ENCODE results near the gene CEP85.

CEP85 gene

GRCh38 chr1:26317146-26317545, 83.1 kb downstream of the CEP85 start:
- no peak for DNase-seq (ENCODE audit: low spot score)

GRCh38 chr1:26317612-26318337, 83.8 kb downstream of the CEP85 start, which contains the start of gene CD52:
TSS of gene CD52 (plus strand) at chr1:26317958. CDS start at chr1:26318018, 60 bp downstream.
- no peak for DNase-seq (ENCODE audit: low spot score)

DNA sequence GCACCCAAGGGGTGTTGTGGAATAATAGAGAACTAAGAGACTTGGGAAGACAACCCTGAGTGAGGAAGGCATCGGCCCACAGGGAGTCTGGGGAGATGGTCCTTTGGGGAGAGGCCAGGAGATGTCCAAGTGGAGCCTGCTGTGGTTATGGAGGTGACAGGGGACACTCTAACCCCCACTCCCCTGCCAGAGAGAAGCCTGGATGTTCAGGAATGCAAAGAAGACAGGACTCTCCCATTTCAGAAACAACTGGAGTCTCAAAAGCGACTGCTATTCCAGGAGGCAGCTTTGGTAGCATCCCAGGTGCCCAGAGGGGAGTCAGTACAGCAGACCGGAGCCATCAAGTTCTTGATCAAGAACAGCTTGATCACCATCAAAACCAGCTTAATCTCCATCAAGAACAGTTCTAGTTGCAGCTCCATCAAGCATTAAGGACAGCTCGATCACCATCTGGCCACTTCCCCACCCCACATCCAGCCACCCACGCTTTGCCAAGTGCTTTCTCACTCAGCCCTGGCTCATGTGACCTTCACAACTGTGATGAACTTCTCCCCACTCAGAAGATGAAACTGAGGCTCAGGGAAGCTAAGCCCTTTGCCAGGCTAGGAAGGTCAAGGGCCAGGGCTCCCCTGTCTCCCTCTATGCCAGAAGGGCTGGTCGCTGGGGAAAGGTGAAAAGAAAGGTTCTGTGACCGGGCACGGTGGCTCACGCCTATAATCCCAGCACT, 84.5 kb downstream of the CEP85 start:
- DNase-seq (ENCODE audit: low spot score) = no peak

- no peak for DNase-seq (ENCODE audit: low spot score)
Observed at GRCh38 chr1:26320896-26321295, 86.9 kb downstream of the CEP85 start.

DNA sequence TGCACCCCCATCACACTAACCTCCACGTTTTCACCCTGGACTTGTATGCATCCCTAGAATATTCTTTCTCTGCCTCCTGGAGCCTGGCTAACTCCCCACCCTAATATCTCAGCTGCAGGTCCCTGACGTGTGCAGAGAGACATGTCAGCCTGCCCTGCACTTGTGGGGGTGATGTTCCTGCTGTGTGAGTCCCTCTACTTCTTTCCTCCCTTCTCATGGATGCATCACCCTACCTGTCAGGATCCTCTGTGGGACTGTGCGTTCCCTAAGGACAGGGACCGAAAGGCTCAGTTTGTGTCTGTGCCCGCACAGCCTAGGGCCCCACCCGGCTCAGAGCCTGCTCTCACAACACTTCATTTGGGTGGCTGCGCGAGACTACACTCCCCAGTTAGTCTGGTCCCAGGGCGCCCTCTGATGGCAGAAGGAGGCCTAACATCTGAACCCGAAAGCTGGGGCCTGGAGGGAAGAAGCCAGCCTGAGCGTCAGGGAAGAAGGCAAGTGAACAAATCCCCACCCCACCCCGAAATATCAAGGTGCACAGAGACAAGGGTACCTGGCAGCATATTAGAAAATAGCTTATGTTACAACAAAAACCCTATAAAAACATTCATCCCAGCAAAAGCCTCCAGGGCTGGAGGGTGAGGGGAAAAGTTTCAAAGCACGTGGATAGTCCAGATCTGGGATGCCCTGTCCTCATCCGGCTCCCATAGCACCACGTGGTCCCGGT, 87.5 kb downstream of the CEP85 start:
- peak; percentile 83 for DNase-seq (ENCODE audit: low spot score)

- no peak for DNase-seq (ENCODE audit: low spot score)
Observed at GRCh38 chr1:26322042-26322331, 88.0 kb downstream of the CEP85 start.

DNA sequence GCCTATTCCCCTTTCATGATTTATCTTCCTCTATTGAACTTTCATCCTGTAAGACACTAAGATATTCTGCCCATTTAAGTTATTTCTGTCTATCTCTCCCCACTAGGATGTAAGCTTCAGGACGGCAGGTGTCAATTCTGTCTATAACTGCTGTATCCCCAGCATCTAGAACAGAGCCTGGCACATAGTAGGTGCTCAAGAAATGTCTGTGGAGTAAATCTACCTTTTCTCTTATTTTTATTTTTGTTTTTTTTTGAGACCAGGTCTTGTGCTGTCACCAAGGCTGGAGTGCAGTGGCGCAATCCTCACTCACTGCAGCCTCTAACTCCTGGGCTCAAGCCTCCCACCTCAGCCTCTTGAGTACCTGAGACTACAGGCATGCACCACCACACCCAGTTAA, 89.4 kb downstream of the CEP85 start:
- DNase-seq (ENCODE audit: low spot score) = no peak

DNA sequence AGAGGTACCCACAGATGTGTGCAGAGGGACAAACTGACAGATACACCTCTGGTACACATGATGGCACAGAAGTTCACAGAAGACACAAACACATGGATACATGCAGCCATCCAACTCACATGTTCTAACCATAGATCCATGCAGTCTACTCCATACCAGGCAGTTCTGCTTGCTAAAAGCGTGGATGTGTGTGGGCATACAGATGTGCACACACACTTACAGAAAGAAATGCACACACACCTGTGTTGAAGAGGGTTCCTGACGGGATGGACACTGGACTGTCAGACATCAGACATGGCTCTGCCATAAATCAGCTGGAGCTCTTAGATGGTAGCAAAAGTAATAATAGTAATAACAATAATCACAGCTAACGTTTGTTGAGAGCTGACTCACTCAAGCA, 90.5 kb downstream of the CEP85 start:
- no peak for DNase-seq (ENCODE audit: low spot score)

DNA sequence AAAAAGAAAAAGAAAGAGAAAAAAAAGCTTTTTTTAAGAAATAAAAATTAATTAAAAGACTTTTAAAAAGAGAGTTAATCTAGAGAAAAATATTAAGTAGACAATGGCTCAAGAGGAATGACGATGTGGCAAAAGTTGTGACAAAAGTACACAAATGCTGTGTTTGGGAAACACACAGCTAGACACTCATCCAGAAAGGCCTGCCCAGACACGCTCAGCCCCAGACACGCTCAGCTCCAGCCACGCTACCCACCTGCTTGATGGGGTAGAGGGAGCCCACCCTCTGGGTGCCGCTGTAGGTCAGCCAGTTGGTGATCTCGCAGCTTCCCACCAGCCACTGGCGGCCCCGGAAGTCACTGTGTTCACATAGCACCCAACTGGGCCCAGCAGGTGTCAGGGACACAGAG, 94.0 kb downstream of the CEP85 start:
- no peak for DNase-seq (ENCODE audit: low spot score)
